Raji (cell line): Measurements from ENCODE around the gene HEATR3.

Experiments used
- POLR2A ChIP-seq: IDR thresholded peaks from 2 replicates; pipeline ENCODE4 v1.6.1; 2011; ENCODE audit warnings: low read depth, low read length, control low read depth; ENCODE audit not compliant: insufficient read depth

Gene HEATR3

GRCh38 chr16:50045412-50045811 is 20.4 kb upstream of the HEATR3 start:
- no peak for TF ChIP-seq POLR2A

GRCh38 chr16:50046853-50047252 is 18.9 kb upstream of the HEATR3 start:
- TF ChIP-seq POLR2A, result no peak

GRCh38 chr16:50047864-50048263 is 17.9 kb upstream of the HEATR3 start:
- TF ChIP-seq POLR2A, result no peak

GRCh38 chr16:50050802-50051201 is 15.0 kb upstream of the HEATR3 start:
- no peak for TF ChIP-seq POLR2A

GRCh38 chr16:50056226-50056625 is 9.5 kb upstream of the HEATR3 start:
- TF ChIP-seq POLR2A, result no peak

GRCh38 chr16:50058091-50058771 is 7.5 kb upstream of the HEATR3 start:
- TF ChIP-seq POLR2A, result no peak

- TF ChIP-seq POLR2A, result no peak
These were observed 6.7 kb upstream of the HEATR3 start for GRCh38 chr16:50059111-50059510.

GRCh38 chr16:50059669-50060068 is 6.1 kb upstream of the HEATR3 start:
- no peak for TF ChIP-seq POLR2A

GRCh38 chr16:50061326-50061725 is 4.4 kb upstream of the HEATR3 start:
- TF ChIP-seq POLR2A, result no peak

- TF ChIP-seq POLR2A, result no peak
These were observed 538 bp upstream of the HEATR3 start for GRCh38 chr16:50065241-50065623.

- no peak for TF ChIP-seq POLR2A
These were observed 916 bp downstream of the HEATR3 start for GRCh38 chr16:50066482-50067289.

GRCh38 chr16:50067290-50067853 is 1.6 kb downstream of the HEATR3 start:
- 0 out of 2 replicates have a peak, but pooled peaks have one; percentile 12 for TF ChIP-seq POLR2A

GRCh38 chr16:50068550-50068949 is 2.8 kb downstream of the HEATR3 start:
- no peak for TF ChIP-seq POLR2A

- TF ChIP-seq POLR2A, result no peak
These were observed 3.3 kb downstream of the HEATR3 start for GRCh38 chr16:50069060-50069459.

GRCh38 chr16:50071075-50071671 is 5.4 kb downstream of the HEATR3 start:
- TF ChIP-seq POLR2A, result no peak

- TF ChIP-seq POLR2A, result no peak
These were observed 7.0 kb downstream of the HEATR3 start for GRCh38 chr16:50072730-50073129.
